ENCODE data around the gene C4BPA.

DNA sequence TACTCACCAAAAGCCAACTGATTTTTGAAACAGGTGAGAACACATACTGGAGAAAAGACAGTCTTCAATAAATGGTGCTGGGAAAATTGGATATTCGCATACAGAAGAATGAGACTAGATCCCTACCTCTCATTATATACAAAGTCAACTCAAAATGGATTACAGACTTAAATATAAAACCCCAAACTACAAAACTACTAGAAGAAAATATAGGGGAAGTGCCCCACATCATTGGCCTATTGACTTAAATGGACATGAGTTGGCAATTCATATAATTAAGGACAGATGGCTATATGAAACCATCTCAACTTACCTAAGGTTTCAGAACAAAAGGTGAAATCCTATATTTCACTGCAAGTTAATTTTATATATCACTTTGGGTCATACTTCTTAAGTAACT is 60.1 kb downstream of the C4BPA start:
- TF ChIP-seq CBX8 (IDR thresholded peaks at IDR 0.05; ENCODE audit: borderline replicate concordance, low read depth, low read length) (no peak), SIN3A (conservative IDR thresholded peaks at IDR 0.05 in 1 of 2, IDR thresholded peaks at IDR 0.05 in 1 of 2; ENCODE audit: low read depth in 1 of 2, low read length in 2 of 2) (no peak), GABPA (IDR thresholded peaks at IDR 0.05; ENCODE audit: borderline replicate concordance, insufficient read depth, low read length) (no peak), POLR2A (IDR thresholded peaks at IDR 0.05; ENCODE audit: control extremely low read depth in 1 of 2, low read depth in 2 of 2, low read length in 2 of 2) (no peak), TAF1 (IDR thresholded peaks at IDR 0.05; ENCODE audit: low read depth, low read length) (no peak), SP2 (IDR thresholded peaks at IDR 0.05; ENCODE audit: low read length) (no peak)
- TF ChIP-seq, protein P1, sequence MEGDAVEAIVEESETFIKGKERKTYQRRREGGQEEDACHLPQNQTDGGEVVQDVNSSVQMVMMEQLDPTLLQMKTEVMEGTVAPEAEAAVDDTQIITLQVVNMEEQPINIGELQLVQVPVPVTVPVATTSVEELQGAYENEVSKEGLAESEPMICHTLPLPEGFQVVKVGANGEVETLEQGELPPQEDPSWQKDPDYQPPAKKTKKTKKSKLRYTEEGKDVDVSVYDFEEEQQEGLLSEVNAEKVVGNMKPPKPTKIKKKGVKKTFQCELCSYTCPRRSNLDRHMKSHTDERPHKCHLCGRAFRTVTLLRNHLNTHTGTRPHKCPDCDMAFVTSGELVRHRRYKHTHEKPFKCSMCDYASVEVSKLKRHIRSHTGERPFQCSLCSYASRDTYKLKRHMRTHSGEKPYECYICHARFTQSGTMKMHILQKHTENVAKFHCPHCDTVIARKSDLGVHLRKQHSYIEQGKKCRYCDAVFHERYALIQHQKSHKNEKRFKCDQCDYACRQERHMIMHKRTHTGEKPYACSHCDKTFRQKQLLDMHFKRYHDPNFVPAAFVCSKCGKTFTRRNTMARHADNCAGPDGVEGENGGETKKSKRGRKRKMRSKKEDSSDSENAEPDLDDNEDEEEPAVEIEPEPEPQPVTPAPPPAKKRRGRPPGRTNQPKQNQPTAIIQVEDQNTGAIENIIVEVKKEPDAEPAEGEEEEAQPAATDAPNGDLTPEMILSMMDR (IDR thresholded peaks at IDR 0.05; ENCODE audit: control extremely low read depth in 1 of 3, insufficient read depth in 1 of 3, low read depth in 1 of 3, low read length in 3 of 3) = no peak
